T-helper 2 cell treated with Interferon-gamma antibody and Interleukin-4, amounts not matched to agents 5 μg/mL and 100 μg/mL, for 36 hours (primary cell): ENCODE data around the gene STX1A.
"Not testable (repeated sequence)": the region's sequence is repeated elsewhere in the genome, so short reads cannot be mapped to it uniquely, and the experiment has no call there.

ENCODE experiments used
- DNase-seq: peaks from one replicate; pipeline ENCODE4 v3.0.0; 2021; ENCODE audit warnings: low spot score
- H3K27ac Mint-ChIP-seq: one replicate; pipeline ENCODE4 v1.8.0; 2021; ENCODE audit warnings: mild to moderate bottlenecking, mixed read lengths
- H3K27me3 Mint-ChIP-seq: one replicate; pipeline ENCODE4 v1.8.0; 2021; ENCODE audit warnings: low read depth, mixed read lengths
- H3K36me3 Mint-ChIP-seq: one replicate; pipeline ENCODE4 v1.8.0; 2021; ENCODE audit warnings: low read depth, mixed read lengths
- H3K4me1 Mint-ChIP-seq: one replicate; pipeline ENCODE4 v1.8.0; 2021; ENCODE audit warnings: low read depth, mixed read lengths
- H3K4me3 Mint-ChIP-seq: one replicate; pipeline ENCODE4 v1.8.0; 2022; ENCODE audit warnings: mild to moderate bottlenecking, moderate library complexity, mixed read lengths
- H3K9me3 Mint-ChIP-seq: one replicate; pipeline ENCODE4 v1.8.0; 2021; ENCODE audit warnings: mixed read lengths

Gene STX1A

DNA sequence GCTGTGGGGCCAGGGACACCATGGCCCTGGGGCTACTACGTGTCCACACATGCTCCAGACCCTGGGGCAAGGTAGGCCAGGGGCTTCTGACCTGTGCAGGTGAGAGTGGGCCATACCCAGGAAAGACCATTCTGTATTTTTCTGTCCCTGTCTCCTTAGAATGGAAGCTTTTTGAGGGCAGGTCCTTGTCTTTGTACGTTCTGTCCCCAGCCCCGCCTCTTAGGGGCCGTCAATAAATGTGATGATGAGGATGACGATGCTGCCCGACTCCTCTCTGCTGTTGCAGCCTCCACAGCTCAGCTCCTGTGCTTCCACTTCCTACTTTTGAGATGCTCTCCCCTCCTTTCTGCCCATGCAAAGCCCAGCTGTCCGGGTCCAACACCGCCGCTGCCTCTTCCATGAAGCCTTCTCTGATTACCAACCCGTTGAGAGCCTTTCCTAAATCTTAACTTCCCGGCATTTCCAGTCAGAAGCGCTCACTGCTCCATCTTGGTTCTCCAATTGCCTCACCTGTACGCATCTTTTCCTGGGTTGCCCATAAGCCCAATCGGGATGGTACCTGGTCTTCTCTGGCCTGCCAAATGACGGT lies 47.5 kb downstream of the STX1A start:
- no peaks in the 10 kb centered on the region for H3K36me3 Mint-ChIP-seq
- no peak overlapping the region for H3K27ac Mint-ChIP-seq
- no peaks in the 10 kb centered on the region for H3K9me3 Mint-ChIP-seq
- peaks cover 3% of the 10 kb centered on the region for H3K4me1 Mint-ChIP-seq
- DNase-seq, result no peak
- H3K4me3 Mint-ChIP-seq, result no peak overlapping the region
- H3K27me3 Mint-ChIP-seq, result peaks cover 29% of the 10 kb centered on the region

DNA sequence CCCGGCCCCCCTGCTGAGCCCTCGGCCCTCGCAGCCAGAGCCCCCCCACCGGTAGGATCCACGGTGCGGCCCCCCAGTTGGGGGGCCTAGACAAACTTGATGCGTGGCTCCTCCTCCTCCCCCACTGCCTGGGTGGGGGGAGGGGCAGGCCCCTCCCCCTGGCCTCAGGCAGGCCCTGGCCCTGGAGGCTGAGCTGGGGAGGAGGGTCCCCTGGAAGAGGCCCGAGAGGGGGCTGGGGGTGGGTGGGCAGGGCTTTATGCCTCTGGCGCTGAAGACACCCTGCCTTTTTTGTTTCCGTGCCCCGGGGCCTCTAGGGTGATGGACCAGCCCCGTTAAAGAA lies 48.2 kb downstream of the STX1A start:
- H3K9me3 Mint-ChIP-seq, result no peaks in the 10 kb centered on the region
- no peaks in the 10 kb centered on the region for H3K36me3 Mint-ChIP-seq
- H3K27ac Mint-ChIP-seq, result no peak overlapping the region

DNA sequence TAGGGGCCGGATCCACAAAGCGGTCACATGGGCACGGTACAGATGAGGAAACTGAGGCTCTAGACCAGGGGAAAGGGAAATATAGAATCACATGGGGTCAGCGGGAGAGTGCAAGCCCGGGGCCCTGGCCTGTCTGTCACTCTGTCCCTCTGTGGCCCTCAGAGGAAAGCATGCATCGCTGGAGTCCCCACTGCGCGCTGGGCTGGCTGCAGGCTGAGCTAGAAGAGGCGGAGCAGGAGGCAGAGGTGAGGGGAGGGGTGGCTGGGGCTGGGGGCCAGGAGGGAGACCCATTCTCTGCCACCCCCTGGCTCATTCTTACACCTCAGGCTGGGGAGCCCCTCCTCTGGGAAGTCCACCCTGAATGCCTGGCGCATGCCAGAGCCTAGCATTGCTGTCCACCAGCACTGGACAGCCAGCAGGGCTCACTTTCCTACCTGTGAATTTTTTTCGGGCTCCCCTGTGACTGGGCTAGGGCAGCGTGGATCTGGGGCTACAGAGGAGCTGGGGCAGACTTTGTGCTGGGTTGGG lies 49.5 kb downstream of the STX1A start:
- Mint-ChIP-seq H3K9me3 (no peaks in the 10 kb centered on the region), H3K4me1 (peaks cover 4% of the 10 kb centered on the region), H3K4me3 (no peak overlapping the region), H3K27ac (no peak overlapping the region), H3K27me3 (peaks cover 39% of the 10 kb centered on the region), H3K36me3 (no peaks in the 10 kb centered on the region)
- DNase-seq, result no peak

More for the DNA sequence above, 48.2 kb downstream of the STX1A start:
- no peak for DNase-seq
- Mint-ChIP-seq H3K27me3 (peaks cover 30% of the 10 kb centered on the region), H3K4me3 (no peak overlapping the region), H3K4me1 (peaks cover 3% of the 10 kb centered on the region)

DNA sequence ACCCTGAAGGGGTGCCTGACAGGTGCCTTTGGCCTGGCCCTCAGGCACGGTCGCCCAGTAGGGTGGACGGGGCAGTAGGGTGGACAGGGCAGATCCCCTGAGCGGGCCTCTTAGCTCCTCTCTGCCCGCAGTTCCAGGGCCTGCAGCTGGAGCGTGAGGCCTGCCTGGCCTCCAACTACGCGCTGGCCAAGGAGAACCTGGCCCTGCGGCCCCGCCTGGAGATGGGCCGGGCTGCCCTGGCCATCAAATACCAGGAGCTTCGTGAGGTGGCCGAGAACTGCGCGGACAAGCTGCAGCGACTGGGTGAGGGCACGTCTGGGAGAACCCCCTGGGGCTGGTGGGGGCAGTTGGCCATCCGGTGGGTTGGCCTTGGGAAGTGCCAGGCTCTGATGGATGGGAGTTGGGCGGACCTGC lies 50.2 kb downstream of the STX1A start:
- Mint-ChIP-seq H3K9me3 (no peaks in the 10 kb centered on the region), H3K27me3 (peaks cover 43% of the 10 kb centered on the region), H3K4me3 (no peak overlapping the region), H3K36me3 (no peaks in the 10 kb centered on the region), H3K27ac (no peak overlapping the region), H3K4me1 (peaks cover 4% of the 10 kb centered on the region)
- DNase-seq, result no peak

DNA sequence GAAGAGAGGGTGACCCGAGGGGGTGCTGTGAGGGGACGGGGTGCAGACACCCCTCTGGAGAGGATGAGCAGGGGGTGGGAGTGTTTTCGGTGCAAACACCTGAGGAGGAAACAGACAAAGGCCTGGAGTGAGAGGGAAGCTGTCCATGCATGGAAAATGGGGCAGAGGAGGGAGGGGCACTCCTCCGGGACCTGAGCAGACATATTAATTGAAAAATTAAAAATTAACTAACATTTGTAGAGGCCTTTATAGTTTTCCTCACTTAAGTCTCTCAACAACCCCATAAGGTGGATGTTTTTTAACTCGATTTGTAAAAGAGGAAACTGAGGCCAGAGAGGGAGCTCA lies 50.6 kb downstream of the STX1A start:
- Mint-ChIP-seq H3K4me1 (peaks cover 6% of the 10 kb centered on the region), H3K9me3 (no peaks in the 10 kb centered on the region), H3K4me3 (peak overlapping the region; percentile 61), H3K27me3 (peaks cover 46% of the 10 kb centered on the region), H3K27ac (no peak overlapping the region), H3K36me3 (no peaks in the 10 kb centered on the region)
- no peak for DNase-seq

DNA sequence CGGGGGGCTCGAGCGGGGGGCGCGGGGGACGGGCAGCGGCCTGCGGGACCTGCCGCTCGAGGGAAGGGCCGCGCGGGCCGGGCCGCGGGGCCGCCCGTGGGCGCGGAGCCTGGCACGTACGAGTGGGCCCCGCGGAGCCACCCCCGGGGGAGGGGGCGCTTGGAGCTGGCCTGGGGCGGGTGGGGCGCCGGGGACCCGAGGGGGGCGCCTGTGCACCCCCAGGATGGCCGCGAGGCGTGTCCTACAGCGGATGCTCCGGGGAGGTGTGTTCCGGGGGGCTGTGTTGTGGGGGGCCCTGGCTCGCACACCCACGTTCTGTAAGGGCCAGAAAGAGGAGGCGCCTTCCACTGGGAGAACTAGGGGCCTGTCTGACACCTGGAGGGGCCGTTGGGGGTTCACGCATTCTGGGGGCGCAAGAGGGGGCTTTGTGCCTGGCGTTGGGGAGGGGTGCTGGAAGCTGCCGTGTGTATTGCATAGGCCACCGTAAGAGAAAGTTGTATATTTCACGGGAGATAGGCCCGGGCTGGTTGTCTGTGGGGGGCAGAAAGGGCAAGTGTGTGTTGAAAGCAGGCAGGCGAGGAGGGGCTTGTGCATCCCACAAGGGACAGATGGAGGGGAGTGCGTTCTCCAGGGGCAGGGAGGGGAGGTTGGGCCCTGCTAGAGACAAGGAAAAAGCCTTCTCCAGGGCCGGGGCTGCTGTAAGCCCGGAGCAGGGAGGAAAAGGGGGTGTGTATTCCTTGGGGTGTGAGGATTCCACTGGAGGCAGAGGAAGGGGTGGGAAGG lies 51.2 kb downstream of the STX1A start:
- Mint-ChIP-seq H3K36me3 (peaks cover under 1% of the 10 kb centered on the region), H3K27me3 (peaks cover 47% of the 10 kb centered on the region), H3K4me3 (peak overlapping the region; percentile 61), H3K4me1 (peaks cover 6% of the 10 kb centered on the region), H3K27ac (peak overlapping the region; percentile 55), H3K9me3 (peaks cover 2% of the 10 kb centered on the region)
- DNase-seq, result no peak

DNA sequence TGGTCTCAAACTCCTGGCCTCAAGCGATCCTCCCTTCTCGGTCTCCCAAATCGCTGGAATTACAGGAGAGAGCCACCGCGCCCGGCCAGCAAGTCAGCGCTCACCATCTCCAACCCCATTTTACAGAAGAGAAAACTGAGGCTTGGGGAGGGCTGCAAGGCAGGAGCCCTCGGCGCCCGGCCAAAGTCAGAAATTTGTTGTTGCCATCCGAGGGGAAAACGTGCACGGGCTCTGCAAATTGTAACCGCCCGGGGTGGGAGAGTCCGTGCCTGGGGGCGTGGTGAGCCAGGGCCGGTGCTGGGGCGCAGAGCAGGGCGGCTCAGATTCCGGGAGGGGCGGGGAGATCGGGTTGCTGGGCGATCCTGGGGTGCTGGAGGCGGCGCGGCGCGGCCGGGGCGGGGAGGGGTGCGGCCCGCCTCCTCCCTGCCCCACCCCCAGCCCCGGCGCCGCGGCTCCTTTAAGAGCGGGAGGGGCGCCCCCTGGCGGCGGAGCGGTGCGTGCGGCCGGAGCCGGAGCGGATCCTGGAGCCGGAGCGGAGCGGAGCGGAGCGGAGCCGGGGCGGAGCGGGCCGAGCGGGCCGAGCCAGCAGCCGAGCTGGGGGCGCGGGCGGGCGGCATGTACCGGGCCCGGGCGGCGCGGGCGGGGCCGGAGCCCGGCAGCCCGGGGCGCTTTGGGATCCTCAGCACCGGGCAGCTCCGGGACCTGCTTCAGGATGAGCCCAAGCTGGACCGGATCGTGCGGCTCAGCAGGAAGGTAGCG lies 51.9 kb downstream of the STX1A start, which contains the start of gene VPS37D:
TSS of gene VPS37D (plus strand) at position 488 of the 759 bp plus-strand sequence. CDS start at position 616, 128 bp downstream.
- H3K36me3 Mint-ChIP-seq, result peaks cover 2% of the 10 kb centered on the region
- peak; percentile 91 for DNase-seq
- H3K4me3 Mint-ChIP-seq, result peak within 1 kb of the TSS; percentile 82
- H3K4me1 Mint-ChIP-seq, result peaks cover 6% of the 10 kb centered on the region
- H3K9me3 Mint-ChIP-seq, result peaks cover 7% of the 10 kb centered on the region
- peak within 1 kb of the TSS; percentile 55 for H3K27ac Mint-ChIP-seq
- peaks cover 51% of the 10 kb centered on the region for H3K27me3 Mint-ChIP-seq

DNA sequence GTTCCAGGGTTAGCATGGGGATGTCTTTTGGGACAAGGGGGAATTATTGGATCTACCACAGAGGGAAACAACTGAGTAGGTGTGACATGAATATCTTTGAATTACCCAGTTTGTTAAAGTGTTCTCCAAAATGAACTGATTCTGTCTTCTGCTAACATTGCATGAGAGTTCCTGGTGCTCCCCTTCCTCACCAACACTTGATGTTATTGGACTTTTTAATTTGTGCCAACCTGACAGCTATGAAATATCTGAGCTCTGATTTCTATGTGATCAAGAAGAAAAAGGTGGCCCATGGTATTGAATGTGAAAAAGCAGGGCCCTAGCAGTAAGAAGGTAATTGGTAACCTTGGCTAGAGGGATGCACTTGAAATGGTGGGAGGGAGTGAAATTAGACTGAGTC lies 56.4 kb downstream of the STX1A start:
- Mint-ChIP-seq H3K27ac (no peak overlapping the region), H3K36me3 (peaks cover 2% of the 10 kb centered on the region), H3K27me3 (peaks cover 29% of the 10 kb centered on the region), H3K4me1 (peaks cover 3% of the 10 kb centered on the region), H3K9me3 (peaks cover 7% of the 10 kb centered on the region), H3K4me3 (no peak overlapping the region)
- no peak for DNase-seq

DNA sequence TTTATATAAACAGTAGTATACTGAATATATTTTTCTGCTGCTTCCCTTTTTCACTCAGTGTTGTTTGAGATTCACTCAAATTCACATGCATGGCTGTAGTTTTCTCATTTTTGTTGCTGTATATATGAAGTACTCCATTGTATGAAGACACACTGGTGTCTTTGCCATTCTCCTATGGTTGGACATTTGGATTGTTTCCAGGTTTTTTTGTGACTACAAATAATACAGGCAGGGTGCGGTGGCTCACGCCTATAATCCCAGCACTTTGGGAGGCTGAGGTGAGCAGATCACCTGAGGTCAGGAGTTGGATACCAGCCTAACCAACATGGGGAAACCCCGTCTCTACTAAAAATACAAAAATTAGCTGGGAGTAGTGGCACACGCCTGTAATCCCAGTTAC lies 58.9 kb downstream of the STX1A start:
- not testable (repeated sequence) for H3K27ac Mint-ChIP-seq, H3K9me3 Mint-ChIP-seq, H3K36me3 Mint-ChIP-seq, H3K4me1 Mint-ChIP-seq, H3K4me3 Mint-ChIP-seq, DNase-seq
- peaks cover 19% of the 10 kb centered on the region for H3K27me3 Mint-ChIP-seq

DNA sequence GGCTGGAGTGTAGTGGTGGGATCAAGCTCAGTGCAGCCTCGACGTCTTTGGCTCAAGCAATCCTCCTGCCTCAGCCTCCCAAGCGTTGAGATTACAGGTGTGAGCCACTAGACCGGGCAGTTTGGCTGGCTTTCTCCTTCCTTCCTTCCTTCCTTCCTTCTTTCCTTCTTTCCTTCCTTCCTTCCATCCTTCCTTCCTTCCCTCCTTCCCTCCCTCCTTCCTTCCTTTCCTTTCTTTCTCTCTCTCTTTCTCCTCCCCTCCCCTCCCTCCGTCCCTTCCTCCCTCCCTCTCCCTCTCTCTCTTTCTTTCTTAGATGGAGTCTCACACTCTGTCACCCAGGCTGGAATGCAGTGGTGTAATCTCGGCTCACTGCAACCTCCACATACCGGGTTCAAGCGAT lies 59.5 kb downstream of the STX1A start:
- Mint-ChIP-seq H3K4me1 (peaks cover 2% of the 10 kb centered on the region), H3K36me3 (peaks cover 2% of the 10 kb centered on the region), H3K9me3 (peaks cover 7% of the 10 kb centered on the region), H3K27me3 (peaks cover 17% of the 10 kb centered on the region), H3K4me3 (no peak overlapping the region), H3K27ac (no peak overlapping the region)
- no peak for DNase-seq

DNA sequence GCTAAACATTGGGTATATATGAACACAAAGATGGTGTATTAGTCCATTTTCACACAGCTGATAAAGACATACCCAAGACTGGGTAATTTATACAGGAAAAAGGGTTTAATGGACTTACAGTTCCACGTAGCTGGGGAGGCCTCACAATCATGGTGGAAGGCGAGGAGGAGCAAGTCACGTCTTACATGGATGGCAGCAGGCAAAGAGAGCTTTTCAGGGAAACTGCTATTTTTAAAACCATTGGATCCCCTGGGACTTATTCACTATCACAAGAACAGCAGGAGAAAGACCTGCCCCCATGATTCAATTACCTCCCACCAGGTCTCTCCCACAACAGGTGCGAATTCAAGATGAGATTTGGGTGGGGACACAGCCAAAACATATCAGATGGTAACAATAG lies 64.2 kb downstream of the STX1A start:
- H3K27ac Mint-ChIP-seq, DNase-seq, H3K9me3 Mint-ChIP-seq, H3K4me3 Mint-ChIP-seq, H3K36me3 Mint-ChIP-seq, H3K4me1 Mint-ChIP-seq: not testable (repeated sequence)
- peaks cover 13% of the 10 kb centered on the region for H3K27me3 Mint-ChIP-seq

DNA sequence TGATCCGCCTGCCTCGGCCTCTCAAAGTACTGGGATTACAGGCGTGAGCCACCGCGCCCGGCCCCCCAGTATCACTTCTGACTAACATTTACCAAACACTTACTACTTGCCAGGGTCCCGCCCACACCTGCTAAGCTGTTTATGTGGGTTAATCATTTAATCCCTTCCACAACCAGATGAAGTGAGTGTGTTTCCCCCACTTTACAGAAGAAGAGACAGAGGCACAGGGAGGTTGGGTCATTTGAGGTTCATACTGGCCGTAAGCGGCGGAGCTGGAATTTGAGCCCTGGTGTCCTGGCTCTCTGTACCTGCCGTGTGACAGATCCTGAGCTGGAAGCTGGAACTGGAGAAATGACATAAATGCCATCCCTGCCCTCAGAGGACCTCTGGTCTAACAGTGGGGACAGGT lies 66.9 kb downstream of the STX1A start:
- Mint-ChIP-seq H3K36me3 (no peaks in the 10 kb centered on the region), H3K4me3 (no peak overlapping the region), H3K27ac (no peak overlapping the region), H3K27me3 (peaks cover 33% of the 10 kb centered on the region), H3K4me1 (peaks cover 5% of the 10 kb centered on the region), H3K9me3 (no peaks in the 10 kb centered on the region)
- DNase-seq, result no peak

DNA sequence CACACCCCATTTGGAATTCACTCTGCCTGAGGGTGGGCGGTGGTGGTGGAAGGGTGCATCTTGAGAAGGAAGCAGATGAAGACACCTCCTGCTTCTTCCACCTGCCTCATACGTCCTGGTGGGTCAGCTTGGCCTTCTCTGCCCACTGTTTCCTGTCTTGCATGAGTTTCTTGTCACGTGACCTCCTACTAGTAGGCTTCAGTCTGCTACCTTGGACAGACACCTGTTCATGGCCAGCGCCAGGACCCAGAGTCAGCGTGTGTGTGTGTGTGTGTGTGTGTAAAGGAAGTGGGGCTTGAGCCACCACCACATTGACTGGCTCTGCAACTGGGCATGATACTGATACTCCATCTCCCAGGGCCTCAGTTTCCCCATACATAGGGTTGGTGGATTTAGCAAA lies 68.9 kb downstream of the STX1A start:
- Mint-ChIP-seq H3K27ac (no peak overlapping the region), H3K36me3 (no peaks in the 10 kb centered on the region), H3K9me3 (no peaks in the 10 kb centered on the region), H3K4me3 (no peak overlapping the region), H3K4me1 (peaks cover 5% of the 10 kb centered on the region), H3K27me3 (peaks cover 51% of the 10 kb centered on the region)
- DNase-seq, result no peak

DNA sequence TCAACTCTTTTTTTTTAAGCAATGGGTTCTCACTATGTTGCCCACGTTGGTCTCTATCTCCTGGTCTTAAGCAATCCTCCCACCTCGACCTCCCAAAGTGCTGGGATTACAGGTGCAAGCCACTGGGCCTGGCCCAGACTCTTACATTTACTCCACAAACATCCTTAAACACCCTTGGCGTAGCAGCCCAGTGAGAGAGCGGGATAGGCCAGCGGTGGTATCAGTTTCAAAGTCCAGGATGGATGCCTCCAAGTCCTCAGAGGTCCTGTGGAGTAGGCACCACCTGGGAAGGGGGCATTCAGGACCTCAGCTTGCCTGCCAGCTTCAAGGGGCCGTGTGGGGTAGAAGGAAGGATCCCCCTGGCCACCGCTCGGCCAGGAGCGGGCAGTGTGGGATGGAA lies 69.9 kb downstream of the STX1A start:
- H3K9me3 Mint-ChIP-seq, result no peaks in the 10 kb centered on the region
- H3K4me3 Mint-ChIP-seq, result no peak overlapping the region
- no peaks in the 10 kb centered on the region for H3K36me3 Mint-ChIP-seq
- no peak overlapping the region for H3K27ac Mint-ChIP-seq
- H3K27me3 Mint-ChIP-seq, result peaks cover 53% of the 10 kb centered on the region
- H3K4me1 Mint-ChIP-seq, result peaks cover 5% of the 10 kb centered on the region
- no peak for DNase-seq
